ES-I3 (cell line): Measurements from ENCODE around the gene NETO2.
"Not testable (repeated sequence)": the region's sequence is repeated elsewhere in the genome, so short reads cannot be mapped to it uniquely, and the experiment has no call there.

ENCODE experiments used
- H3K36me3 ChIP-seq: 2 replicates; pipeline ENCODE4 v1.6.1; 2013; ENCODE audit warnings: mild to moderate bottlenecking, low read length, control low read depth, moderate library complexity; ENCODE audit not compliant: insufficient read depth
- H3K4me1 ChIP-seq: 2 replicates; pipeline ENCODE4 v1.6.1; 2013; ENCODE audit warnings: mild to moderate bottlenecking, control low read depth, low read length; ENCODE audit not compliant: insufficient read depth
- H3K9ac ChIP-seq: 2 replicates; pipeline ENCODE4 v1.6.1; 2013; ENCODE audit warnings: low read depth, mild to moderate bottlenecking, low read length, moderate library complexity
- H3K9me3 ChIP-seq: 2 replicates; pipeline ENCODE4 v1.6.1; 2013; ENCODE audit warnings: mild to moderate bottlenecking, low read length, moderate library complexity; ENCODE audit not compliant: control insufficient read depth, insufficient read depth

The NETO2 gene

GRCh38 chr16:47064775-47065174, 79.0 kb downstream of the NETO2 start:
- H3K9me3 ChIP-seq, result no peaks in the 10 kb centered on the region; the same call in 1 of the 2 replicates
- no peaks in the 10 kb centered on the region for H3K36me3 ChIP-seq
- no peak overlapping the region for H3K9ac ChIP-seq
- H3K4me1 ChIP-seq, result no peaks in the 10 kb centered on the region

GRCh38 chr16:47063011-47063724, 80.6 kb downstream of the NETO2 start:
- H3K9me3 ChIP-seq, result no peaks in the 10 kb centered on the region; the same call in 1 of the 2 replicates
- no peaks in the 10 kb centered on the region for H3K4me1 ChIP-seq
- H3K36me3 ChIP-seq, result no peaks in the 10 kb centered on the region
- no peak overlapping the region for H3K9ac ChIP-seq

- Histone ChIP-seq H3K9ac (no peak overlapping the region), H3K36me3 (no peaks in the 10 kb centered on the region), H3K9me3 (no peaks in the 10 kb centered on the region; the same call in 1 of the 2 replicates), H3K4me1 (no peaks in the 10 kb centered on the region)
Observed at GRCh38 chr16:47061204-47061603, 82.5 kb downstream of the NETO2 start.

- Histone ChIP-seq H3K9me3 (no peaks in the 10 kb centered on the region; the same call in 1 of the 2 replicates), H3K9ac (no peak overlapping the region), H3K4me1 (no peaks in the 10 kb centered on the region), H3K36me3 (no peaks in the 10 kb centered on the region)
Observed at GRCh38 chr16:47060596-47060995, 83.1 kb downstream of the NETO2 start.

GRCh38 chr16:47059991-47060390, 83.8 kb downstream of the NETO2 start:
- Histone ChIP-seq H3K4me1 (no peaks in the 10 kb centered on the region), H3K9ac (no peak overlapping the region), H3K9me3 (no peaks in the 10 kb centered on the region; the same call in 1 of the 2 replicates), H3K36me3 (no peaks in the 10 kb centered on the region)

GRCh38 chr16:47059130-47059529, 84.6 kb downstream of the NETO2 start:
- H3K9me3 ChIP-seq, H3K9ac ChIP-seq, H3K36me3 ChIP-seq, H3K4me1 ChIP-seq: not testable (repeated sequence)

- Histone ChIP-seq H3K9me3 (no peaks in the 10 kb centered on the region; the same call in 1 of the 2 replicates), H3K4me1 (no peaks in the 10 kb centered on the region), H3K36me3 (no peaks in the 10 kb centered on the region), H3K9ac (no peak overlapping the region)
Observed at GRCh38 chr16:47058295-47059086, 85.3 kb downstream of the NETO2 start.

- Histone ChIP-seq H3K36me3 (no peaks in the 10 kb centered on the region), H3K9me3 (no peaks in the 10 kb centered on the region; the same call in 1 of the 2 replicates), H3K9ac (no peak overlapping the region), H3K4me1 (no peaks in the 10 kb centered on the region)
Observed at GRCh38 chr16:47057630-47057993, 86.1 kb downstream of the NETO2 start.

- no peaks in the 10 kb centered on the region; the same call in 1 of the 2 replicates for H3K9me3 ChIP-seq
- H3K36me3 ChIP-seq, result no peaks in the 10 kb centered on the region
Observed at GRCh38 chr16:47056688-47057629, 86.8 kb downstream of the NETO2 start.

GRCh38 chr16:47056061-47056460, 87.7 kb downstream of the NETO2 start:
- H3K9ac ChIP-seq, H3K36me3 ChIP-seq, H3K9me3 ChIP-seq, H3K4me1 ChIP-seq: not testable (repeated sequence)

More at GRCh38 chr16:47056688-47057629, 86.8 kb downstream of the NETO2 start:
- Histone ChIP-seq H3K9ac (no peak overlapping the region), H3K4me1 (no peaks in the 10 kb centered on the region)

- H3K4me1 ChIP-seq, result no peaks in the 10 kb centered on the region
- H3K36me3 ChIP-seq, result no peaks in the 10 kb centered on the region
- H3K9me3 ChIP-seq, result no peaks in the 10 kb centered on the region; the same call in 1 of the 2 replicates
- H3K9ac ChIP-seq, result no peak overlapping the region
Observed at GRCh38 chr16:47055136-47055885, 88.4 kb downstream of the NETO2 start.

- H3K4me1 ChIP-seq, result no peaks in the 10 kb centered on the region
- H3K36me3 ChIP-seq, result no peaks in the 10 kb centered on the region
- no peaks in the 10 kb centered on the region; the same call in 1 of the 2 replicates for H3K9me3 ChIP-seq
- H3K9ac ChIP-seq, result no peak overlapping the region
Observed at GRCh38 chr16:47054306-47054705, 89.4 kb downstream of the NETO2 start.

- H3K9ac ChIP-seq, result no peak overlapping the region
- no peaks in the 10 kb centered on the region for H3K4me1 ChIP-seq
- H3K9me3 ChIP-seq, result no peaks in the 10 kb centered on the region; the same call in 1 of the 2 replicates
- no peaks in the 10 kb centered on the region for H3K36me3 ChIP-seq
Observed at GRCh38 chr16:47053895-47054294, 89.8 kb downstream of the NETO2 start.
